ENCODE measurements around the gene WSB1.
"Not testable (repeated sequence)": the region's sequence is repeated elsewhere in the genome, so short reads cannot be mapped to it uniquely, and the experiment has no call there.

Gene WSB1

GRCh38 chr17:27293898-27294688 lies at the start of gene WSB1:
Gene WSB1, plus strand, starts transcription at chr17:27294114. Its CDS starts 282 bp downstream, at chr17:27294396.
- DNase-seq, result no peak

GRCh38 chr17:27244491-27245223 lies 49.3 kb upstream of the WSB1 start:
- peak; percentile 96 for DNase-seq

GRCh38 chr17:27245230-27245696 lies 48.7 kb upstream of the WSB1 start:
- peak; percentile 50 for DNase-seq

GRCh38 chr17:27246537-27246936 lies 47.4 kb upstream of the WSB1 start:
- no peak for DNase-seq

- no peak for DNase-seq
Measured at GRCh38 chr17:27247071-27247957, 46.6 kb upstream of the WSB1 start.

GRCh38 chr17:27247958-27248342 lies 46.0 kb upstream of the WSB1 start:
- DNase-seq, result no peak

GRCh38 chr17:27250791-27251190 lies 43.1 kb upstream of the WSB1 start:
- not testable (repeated sequence) for DNase-seq

GRCh38 chr17:27254802-27255201 lies 39.1 kb upstream of the WSB1 start:
- not testable (repeated sequence) for DNase-seq

- DNase-seq, result no peak
Measured at GRCh38 chr17:27256225-27257030, 37.5 kb upstream of the WSB1 start.

- DNase-seq, result no peak
Measured at GRCh38 chr17:27257031-27257357, 36.9 kb upstream of the WSB1 start.

- no peak for DNase-seq
Measured at GRCh38 chr17:27259356-27259755, 34.6 kb upstream of the WSB1 start.

- no peak for DNase-seq
Measured at GRCh38 chr17:27263386-27263785, 30.5 kb upstream of the WSB1 start.

- DNase-seq, result no peak
Measured at GRCh38 chr17:27264068-27264812, 29.7 kb upstream of the WSB1 start.

GRCh38 chr17:27265333-27265732 lies 28.6 kb upstream of the WSB1 start:
- DNase-seq, result no peak

GRCh38 chr17:27266228-27266627 lies 27.7 kb upstream of the WSB1 start:
- DNase-seq, result no peak

GRCh38 chr17:27268394-27269085 lies 25.4 kb upstream of the WSB1 start:
- no peak for DNase-seq

- DNase-seq, result no peak
Measured at GRCh38 chr17:27269201-27269600, 24.7 kb upstream of the WSB1 start.

GRCh38 chr17:27269974-27270373 lies 23.9 kb upstream of the WSB1 start:
- DNase-seq, result no peak

- no peak for DNase-seq
Measured at GRCh38 chr17:27276653-27277156, 17.2 kb upstream of the WSB1 start.

- DNase-seq, result not testable (repeated sequence)
Measured at GRCh38 chr17:27279132-27279531, 14.8 kb upstream of the WSB1 start.

GRCh38 chr17:27280527-27280926 lies 13.4 kb upstream of the WSB1 start:
- DNase-seq, result no peak
